Stimulated activated CD8-positive, alpha-beta memory T cell treated with anti-CD3 and anti-CD28 coated beads, Interleukin-12 subunit alpha, Interleukin-12 subunit beta, amount 100 ng/mL, for 24 hours (primary cell): ENCODE measurements around the gene SLC1A6.
"Not testable (repeated sequence)": the region's sequence is repeated elsewhere in the genome, so short reads cannot be mapped to it uniquely, and the experiment has no call there.

Experiments
- DNase-seq: peaks from one replicate; pipeline ENCODE4 v3.0.0-alpha.2; 2020; ENCODE audit errors: extremely low read depth

Gene SLC1A6

GRCh38 chr19:14957464-14957863 is 22.2 kb downstream of the SLC1A6 start:
- DNase-seq, result no peak

GRCh38 chr19:14954071-14954655 is 25.5 kb downstream of the SLC1A6 start:
- no peak for DNase-seq

GRCh38 chr19:14952767-14953166 is 26.9 kb downstream of the SLC1A6 start:
- DNase-seq, result no peak

- no peak for DNase-seq
These were observed 29.2 kb downstream of the SLC1A6 start for GRCh38 chr19:14950421-14950820.

- DNase-seq, result no peak
These were observed 29.8 kb downstream of the SLC1A6 start for GRCh38 chr19:14949876-14950275.

- DNase-seq, result not testable (repeated sequence)
These were observed 30.3 kb downstream of the SLC1A6 start for GRCh38 chr19:14949413-14949812.

- no peak for DNase-seq
These were observed 35.2 kb downstream of the SLC1A6 start for GRCh38 chr19:14944456-14944855.

- DNase-seq, result no peak
These were observed 36.1 kb downstream of the SLC1A6 start for GRCh38 chr19:14943601-14944000.

GRCh38 chr19:14941189-14941588 is 38.5 kb downstream of the SLC1A6 start, which contains the start of gene OR7C2:
Gene OR7C2 (plus strand): TSS chr19:14941489. CDS start chr19:14941489, 0 bp downstream.
- no peak for DNase-seq

- DNase-seq, result no peak
These were observed 39.4 kb downstream of the SLC1A6 start for GRCh38 chr19:14940266-14940665.

- no peak for DNase-seq
These were observed 46.2 kb downstream of the SLC1A6 start for GRCh38 chr19:14933506-14933905.

- DNase-seq, result no peak
These were observed 62.8 kb downstream of the SLC1A6 start for GRCh38 chr19:14916848-14917247.

- no peak for DNase-seq
These were observed 64.5 kb downstream of the SLC1A6 start for GRCh38 chr19:14915116-14915515.

GRCh38 chr19:14906711-14907110 is 73.0 kb downstream of the SLC1A6 start:
- DNase-seq, result no peak

GRCh38 chr19:14901675-14902260 is 77.9 kb downstream of the SLC1A6 start:
- no peak for DNase-seq
